ENCODE measurements around the gene CEP44.
"Not testable (repeated sequence)": the region's sequence is repeated elsewhere in the genome, so short reads cannot be mapped to it uniquely, and the experiment has no call there.

CEP44 gene

GRCh38 chr4:174357321-174357720, 73.6 kb downstream of the CEP44 start:
- POLR2A ChIA-PET = no interaction called here
- no peak for DNase-seq (ENCODE audit: extremely low spot score)
- TF ChIP-seq CTCF (IDR thresholded peaks at IDR 0.05; ENCODE audit: control extremely low read depth, extremely low read depth, low read depth, missing control alignments) = no peak
- CTCF ChIA-PET = interaction anchor here (1.1 to 1.6 kb wide), 2 partner anchors 13 to 358 kb away, joined by 3 to 4 read pairs; no protein-coding TSS in a partner anchor

DNA sequence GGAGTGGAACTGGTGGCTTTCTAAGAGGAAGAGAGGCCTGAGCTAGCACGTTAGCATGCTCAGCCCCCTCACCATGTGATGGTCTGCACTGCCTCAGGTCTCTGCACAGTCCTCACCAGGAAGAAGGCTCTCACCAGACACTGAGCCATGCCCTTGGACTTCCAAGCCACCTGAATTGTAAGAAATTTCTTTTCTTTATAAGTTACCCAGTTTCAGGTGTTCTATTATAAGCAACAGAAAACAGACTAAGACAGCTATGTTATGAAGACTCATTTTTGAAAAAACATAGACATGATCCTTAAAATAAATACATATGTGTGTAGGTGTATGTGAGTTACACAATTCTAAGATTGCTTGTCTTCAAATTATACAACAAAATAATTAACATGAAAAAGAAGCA, 74.7 kb downstream of the CEP44 start:
- TF ChIP-seq CTCF (IDR thresholded peaks at IDR 0.05; ENCODE audit: control extremely low read depth, extremely low read depth, low read depth, missing control alignments) = no peak
- ChIA-PET POLR2A (no interaction called here), CTCF (interaction anchor here (1.1 to 4.9 kb wide), 4 partner anchors 13 to 274 kb away, joined by 3 to 16 read pairs (median 4); no protein-coding TSS in a partner anchor)
- no peak for DNase-seq (ENCODE audit: extremely low spot score)

GRCh38 chr4:174358829-174359228, 75.1 kb downstream of the CEP44 start:
- ChIA-PET CTCF (interaction anchor here (1.1 to 4.9 kb wide), 4 partner anchors 13 to 273 kb away, joined by 3 to 16 read pairs (median 4); no protein-coding TSS in a partner anchor), POLR2A (no interaction called here)
- peak; percentile 48 for DNase-seq (ENCODE audit: extremely low spot score)
- no peak for TF ChIP-seq CTCF (IDR thresholded peaks at IDR 0.05; ENCODE audit: control extremely low read depth, extremely low read depth, low read depth, missing control alignments)

GRCh38 chr4:174362340-174362739, 78.6 kb downstream of the CEP44 start:
- ChIA-PET POLR2A (no interaction called here), CTCF (interaction anchor here (1.4 to 4.9 kb wide), 4 partner anchors 9 to 352 kb away, joined by 3 to 16 read pairs (median 8); no protein-coding TSS in a partner anchor)
- no peak for DNase-seq (ENCODE audit: extremely low spot score)
- TF ChIP-seq CTCF (IDR thresholded peaks at IDR 0.05; ENCODE audit: control extremely low read depth, extremely low read depth, low read depth, missing control alignments) = no peak

GRCh38 chr4:174363782-174364181, 80.1 kb downstream of the CEP44 start:
- DNase-seq (ENCODE audit: extremely low spot score); POLR2A ChIA-PET: not testable (repeated sequence)
- CTCF ChIA-PET = interaction anchor here (1.0 to 2.5 kb wide), 3 partner anchors 9 to 351 kb away, joined by 3 to 11 read pairs (median 7); no protein-coding TSS in a partner anchor

- TF ChIP-seq CTCF (IDR thresholded peaks at IDR 0.05; ENCODE audit: control extremely low read depth, extremely low read depth, low read depth, missing control alignments) = peak; percentile 29
- no peak for DNase-seq (ENCODE audit: extremely low spot score)
- ChIA-PET CTCF (no interaction called here), POLR2A (no interaction called here)
Observed at GRCh38 chr4:174365018-174365587, 81.4 kb downstream of the CEP44 start.

DNA sequence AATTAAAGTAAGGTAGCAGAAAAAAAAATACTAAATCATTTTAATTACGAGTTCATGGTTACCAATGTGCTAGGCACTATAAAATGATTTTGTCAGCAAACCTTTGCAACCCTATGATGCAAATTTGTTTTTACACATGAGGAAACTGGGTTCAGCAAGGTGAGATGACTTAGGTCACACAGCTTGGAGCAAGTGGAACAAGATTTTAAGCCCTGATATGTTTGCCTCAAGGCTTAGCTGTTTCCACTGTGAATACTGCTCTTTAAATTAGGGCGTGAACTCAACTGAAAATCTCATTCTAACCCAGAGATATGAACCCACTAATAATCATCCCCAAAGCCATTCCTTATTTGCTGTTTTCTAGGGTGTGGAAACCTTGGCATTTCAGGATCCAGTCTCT, 86.3 kb downstream of the CEP44 start:
- POLR2A ChIA-PET = no interaction called here
- CTCF ChIA-PET = interaction anchor here (1.6 kb wide), 1 partner anchor 27 kb away, joined by 4 read pairs; no protein-coding TSS in a partner anchor
- no peak for TF ChIP-seq CTCF (IDR thresholded peaks at IDR 0.05; ENCODE audit: control extremely low read depth, extremely low read depth, low read depth, missing control alignments)
- DNase-seq (ENCODE audit: extremely low spot score) = no peak
